ENCODE measurements around the gene CELSR2.
"Not testable (repeated sequence)": the region's sequence is repeated elsewhere in the genome, so short reads cannot be mapped to it uniquely, and the experiment has no call there.

CELSR2 gene, protein sequence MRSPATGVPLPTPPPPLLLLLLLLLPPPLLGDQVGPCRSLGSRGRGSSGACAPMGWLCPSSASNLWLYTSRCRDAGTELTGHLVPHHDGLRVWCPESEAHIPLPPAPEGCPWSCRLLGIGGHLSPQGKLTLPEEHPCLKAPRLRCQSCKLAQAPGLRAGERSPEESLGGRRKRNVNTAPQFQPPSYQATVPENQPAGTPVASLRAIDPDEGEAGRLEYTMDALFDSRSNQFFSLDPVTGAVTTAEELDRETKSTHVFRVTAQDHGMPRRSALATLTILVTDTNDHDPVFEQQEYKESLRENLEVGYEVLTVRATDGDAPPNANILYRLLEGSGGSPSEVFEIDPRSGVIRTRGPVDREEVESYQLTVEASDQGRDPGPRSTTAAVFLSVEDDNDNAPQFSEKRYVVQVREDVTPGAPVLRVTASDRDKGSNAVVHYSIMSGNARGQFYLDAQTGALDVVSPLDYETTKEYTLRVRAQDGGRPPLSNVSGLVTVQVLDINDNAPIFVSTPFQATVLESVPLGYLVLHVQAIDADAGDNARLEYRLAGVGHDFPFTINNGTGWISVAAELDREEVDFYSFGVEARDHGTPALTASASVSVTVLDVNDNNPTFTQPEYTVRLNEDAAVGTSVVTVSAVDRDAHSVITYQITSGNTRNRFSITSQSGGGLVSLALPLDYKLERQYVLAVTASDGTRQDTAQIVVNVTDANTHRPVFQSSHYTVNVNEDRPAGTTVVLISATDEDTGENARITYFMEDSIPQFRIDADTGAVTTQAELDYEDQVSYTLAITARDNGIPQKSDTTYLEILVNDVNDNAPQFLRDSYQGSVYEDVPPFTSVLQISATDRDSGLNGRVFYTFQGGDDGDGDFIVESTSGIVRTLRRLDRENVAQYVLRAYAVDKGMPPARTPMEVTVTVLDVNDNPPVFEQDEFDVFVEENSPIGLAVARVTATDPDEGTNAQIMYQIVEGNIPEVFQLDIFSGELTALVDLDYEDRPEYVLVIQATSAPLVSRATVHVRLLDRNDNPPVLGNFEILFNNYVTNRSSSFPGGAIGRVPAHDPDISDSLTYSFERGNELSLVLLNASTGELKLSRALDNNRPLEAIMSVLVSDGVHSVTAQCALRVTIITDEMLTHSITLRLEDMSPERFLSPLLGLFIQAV (N-terminal part only)

DNA sequence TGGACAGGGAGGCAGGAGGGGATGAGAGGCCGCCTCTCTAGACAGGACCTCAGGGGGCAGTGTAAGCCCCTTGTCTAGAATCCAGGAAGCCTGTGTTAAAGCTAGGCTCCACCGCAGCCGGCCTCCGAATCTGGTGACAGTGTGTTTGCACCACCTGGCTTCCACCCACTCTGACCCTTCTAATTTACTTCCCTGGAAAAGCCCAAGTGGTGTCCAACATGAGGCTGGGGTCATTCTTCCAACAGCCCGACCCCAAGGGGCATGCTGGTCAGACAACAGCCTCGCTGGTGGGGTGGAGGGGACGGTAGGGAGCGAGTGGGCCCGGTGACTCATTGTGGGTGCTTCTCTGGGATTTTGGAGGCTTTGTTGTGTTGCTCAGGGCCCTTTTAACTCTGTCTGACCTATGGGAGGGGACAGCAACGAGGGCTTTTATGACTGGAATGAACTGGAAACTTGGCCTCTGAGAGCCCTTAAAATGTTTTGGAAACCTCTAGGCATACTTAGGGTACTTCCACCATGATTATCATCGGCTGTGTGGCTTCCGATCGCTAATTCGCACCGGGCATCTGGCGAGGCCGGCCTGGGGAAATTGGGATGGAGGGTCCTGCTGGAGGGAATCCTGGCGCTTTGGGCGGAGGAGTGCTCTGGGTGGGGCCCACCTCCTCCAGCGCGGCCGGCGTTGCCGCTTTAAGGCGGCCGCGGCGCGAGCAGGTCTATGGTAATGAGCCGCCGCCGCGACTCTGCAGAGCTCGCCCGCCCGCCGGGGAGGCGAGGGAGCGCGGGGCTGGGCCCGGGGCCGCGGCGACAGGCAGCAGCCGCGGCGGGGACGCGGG, at the start of gene CELSR2:
Gene CELSR2 (plus strand): TSS at position 743 of the 833 bp plus-strand sequence. CDS start 541 bp downstream, outside the sequence.
- peak; percentile 67 for DNase-seq

DNA sequence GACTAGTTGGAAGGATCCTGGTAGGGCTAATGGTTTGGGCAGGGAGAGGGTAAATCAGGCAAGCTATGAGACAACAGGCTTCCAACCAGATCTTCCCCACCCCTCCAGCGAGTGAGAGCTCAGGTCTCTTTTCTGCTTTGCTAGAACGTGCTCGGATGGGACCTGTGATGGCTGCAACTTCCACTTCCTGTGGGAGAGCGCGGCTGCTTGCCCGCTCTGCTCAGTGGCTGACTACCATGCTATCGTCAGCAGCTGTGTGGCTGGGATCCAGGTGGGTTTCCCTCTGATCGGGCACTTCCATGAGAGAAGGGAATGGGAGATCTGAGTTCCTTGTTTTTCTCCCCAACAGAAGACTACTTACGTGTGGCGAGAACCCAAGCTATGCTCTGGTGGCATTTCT, 49.6 kb upstream of the CELSR2 start:
- DNase-seq, result peak; percentile 27

DNA sequence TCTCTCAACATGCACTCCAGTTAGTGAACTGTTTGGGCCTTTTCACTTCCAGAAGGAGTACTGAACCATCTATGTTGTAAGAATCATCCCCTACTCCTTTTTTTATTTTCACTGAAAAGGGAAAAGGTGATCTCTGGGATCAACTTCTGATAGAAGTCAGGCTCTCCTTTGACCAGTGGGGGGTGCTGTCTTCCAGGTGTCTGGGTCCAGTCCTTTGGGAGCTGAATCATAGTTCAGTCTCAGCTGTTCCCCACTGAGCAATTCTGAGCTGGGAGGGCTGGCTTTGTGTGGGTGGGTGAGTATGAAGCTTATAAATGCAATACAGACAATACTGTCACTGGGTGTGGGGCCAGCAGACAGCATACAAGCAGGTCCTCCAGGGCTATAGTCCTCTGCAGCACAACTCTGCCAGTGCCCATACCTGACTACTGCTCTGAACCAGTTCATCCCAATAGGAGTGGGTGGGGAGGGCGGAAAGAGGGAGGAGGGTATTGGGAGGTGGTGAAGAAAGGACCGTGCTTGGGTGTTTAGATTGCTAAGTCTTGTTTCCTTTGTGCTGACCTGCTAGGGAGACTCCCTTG, 48.1 kb upstream of the CELSR2 start:
- DNase-seq, result peak; percentile 40

DNA sequence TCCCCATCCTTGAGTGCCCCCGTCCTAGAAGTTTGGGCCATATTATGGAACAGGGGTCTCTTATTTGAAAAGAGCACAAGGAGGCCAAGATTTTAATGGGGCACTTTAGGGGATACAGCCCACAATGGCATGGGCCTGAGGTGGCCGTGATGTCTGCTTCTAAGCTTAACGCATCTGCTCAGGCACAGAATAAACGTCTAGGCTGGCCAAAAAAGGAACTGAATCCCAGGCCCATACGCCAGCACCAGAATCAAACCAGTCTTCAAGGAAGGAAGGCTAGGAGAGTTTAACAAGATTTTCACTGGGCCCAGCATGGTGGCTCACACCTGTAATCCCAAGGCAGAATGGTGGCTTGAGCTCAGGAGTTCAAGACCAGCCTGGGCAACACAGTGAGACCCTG, 44.9 kb upstream of the CELSR2 start:
- DNase-seq, result no peak

DNA sequence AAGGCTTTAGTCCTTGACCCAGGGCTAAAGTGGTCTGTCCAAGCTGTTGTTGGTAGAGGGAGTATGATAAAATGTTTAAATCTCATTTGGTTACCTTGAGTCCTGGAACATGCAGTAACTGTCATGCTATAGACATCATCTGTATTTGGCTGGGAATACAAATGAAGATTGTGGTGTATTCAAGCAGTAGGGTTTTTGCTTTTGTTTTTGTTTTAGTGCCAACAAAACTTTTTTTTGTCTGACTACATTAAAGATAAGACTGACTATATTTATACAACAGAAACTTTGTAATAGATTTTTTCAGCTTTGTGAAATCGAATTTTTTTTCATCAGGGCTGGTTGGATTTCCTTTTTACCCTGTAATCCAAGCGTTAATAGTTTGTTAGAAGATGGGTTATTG, 43.0 kb upstream of the CELSR2 start:
- DNase-seq, result no peak

DNA sequence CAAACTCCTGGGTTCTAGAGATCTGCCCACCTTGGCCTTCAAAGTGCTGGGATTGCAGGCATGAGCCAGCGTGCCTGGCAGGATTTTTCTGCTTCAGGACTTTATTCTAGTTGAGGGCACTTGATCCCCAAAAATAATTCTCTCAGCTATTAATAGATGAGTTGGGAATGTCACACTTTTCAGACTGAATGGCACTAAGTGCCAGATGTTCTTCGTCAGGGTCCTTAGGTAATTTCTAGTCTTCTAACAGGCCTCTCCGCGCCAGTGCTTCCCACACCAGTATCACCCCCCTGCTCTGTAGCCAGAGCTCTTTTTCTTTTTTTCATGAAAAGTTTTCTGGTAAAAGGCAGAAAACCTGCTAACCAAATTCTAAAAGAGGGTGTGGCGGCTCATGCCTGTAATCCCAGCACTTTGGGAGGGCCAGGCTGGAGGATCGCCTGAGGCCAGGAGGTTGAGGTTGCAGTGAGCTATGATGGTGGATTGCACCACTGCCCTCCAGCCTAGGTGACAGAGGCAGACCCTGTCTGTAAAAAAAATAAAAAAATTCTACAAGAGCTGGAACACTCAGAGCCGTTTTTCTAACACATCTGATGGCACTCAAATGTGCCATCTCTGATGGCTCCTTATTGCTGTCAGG, 41.8 kb upstream of the CELSR2 start:
- DNase-seq, result no peak

DNA sequence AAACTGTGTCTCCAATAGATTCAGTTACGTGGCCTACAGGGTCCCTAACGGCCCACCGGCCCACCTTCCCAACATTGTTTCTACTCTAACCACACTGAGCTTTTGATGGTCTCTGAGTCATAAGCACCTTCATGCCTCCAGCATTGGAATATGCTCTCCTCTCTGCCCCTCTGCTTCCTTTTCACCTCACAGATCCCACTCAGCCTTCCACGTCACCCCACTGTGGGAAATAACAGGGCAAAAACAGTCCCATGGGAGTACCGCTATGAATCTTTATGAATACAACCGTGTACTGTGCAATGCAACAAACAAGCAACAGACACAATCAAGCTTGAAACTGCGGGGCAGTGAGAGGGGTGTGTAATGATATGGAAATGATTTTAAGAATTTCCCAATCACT, 40.9 kb upstream of the CELSR2 start:
- DNase-seq, result no peak

DNA sequence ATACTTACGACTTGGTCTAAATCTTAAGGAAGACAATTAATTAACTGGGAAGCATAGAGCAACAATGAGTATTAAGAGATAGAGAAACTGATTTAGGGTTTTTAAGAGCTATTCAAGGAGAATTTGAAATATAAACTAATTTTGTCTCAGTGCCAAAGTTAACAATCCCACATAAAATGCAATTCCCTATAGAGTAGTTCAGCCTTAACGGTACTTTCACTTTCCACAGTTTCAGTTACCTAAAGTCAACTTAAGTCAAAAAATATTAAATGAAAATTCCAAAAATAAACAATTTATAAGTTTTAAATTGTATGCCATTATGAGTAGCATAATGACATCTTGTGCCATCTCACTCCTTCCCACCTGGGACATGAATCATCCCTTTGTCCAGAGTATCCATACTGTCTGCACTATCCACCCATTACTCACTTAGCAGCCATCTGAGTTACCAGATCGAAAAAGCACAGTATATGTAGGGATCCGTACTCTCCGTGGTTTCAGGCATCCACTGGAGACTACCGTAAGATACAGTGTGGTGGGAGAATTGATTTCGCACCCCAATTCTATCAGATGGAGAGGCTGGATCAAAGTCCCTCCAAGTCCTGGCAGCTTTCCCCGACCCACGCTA, 40.4 kb upstream of the CELSR2 start:
- no peak for DNase-seq

DNA sequence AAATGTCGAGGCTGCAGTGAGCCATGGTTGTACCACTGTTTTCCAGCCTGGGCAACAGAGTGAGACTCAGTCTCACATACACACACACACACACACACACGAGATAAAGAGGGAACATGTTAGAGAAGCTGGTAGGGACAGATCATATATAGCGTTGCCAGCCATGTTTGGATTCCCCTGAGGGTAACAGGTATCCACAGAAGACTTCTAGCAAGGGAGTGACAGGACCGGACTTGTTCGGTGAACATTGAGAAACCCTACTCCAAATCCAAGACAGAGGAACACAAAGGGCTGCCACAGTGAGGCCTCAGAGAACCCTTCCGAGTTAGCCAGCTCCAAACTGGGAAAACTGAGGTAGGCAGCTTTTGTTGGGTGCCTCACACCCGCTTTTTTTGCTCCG, 39.3 kb upstream of the CELSR2 start:
- DNase-seq, result no peak

DNA sequence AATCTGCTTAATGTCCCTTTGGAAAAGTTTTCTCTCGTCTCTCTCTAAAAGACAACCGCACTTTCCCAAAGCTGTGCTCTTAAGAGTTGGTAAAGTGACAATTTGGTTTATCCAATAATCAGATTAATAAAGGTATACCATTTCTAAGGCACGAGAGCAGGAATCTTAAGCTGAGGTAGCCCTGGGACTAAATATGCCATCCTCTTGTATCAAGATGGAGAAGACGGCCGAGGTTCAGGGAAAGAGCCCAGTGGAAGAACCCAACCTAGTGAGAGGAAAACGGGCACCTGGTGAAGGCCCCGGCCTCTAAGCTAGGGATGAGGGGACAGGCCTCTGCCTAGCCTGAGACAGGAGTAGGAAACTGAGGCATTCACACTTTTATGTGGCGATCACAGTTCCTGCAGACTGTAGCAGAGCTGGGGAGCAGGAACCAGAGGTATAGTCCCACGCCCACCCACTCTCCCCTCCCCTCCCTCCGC, 36.0 kb upstream of the CELSR2 start:
- DNase-seq, result no peak

DNA sequence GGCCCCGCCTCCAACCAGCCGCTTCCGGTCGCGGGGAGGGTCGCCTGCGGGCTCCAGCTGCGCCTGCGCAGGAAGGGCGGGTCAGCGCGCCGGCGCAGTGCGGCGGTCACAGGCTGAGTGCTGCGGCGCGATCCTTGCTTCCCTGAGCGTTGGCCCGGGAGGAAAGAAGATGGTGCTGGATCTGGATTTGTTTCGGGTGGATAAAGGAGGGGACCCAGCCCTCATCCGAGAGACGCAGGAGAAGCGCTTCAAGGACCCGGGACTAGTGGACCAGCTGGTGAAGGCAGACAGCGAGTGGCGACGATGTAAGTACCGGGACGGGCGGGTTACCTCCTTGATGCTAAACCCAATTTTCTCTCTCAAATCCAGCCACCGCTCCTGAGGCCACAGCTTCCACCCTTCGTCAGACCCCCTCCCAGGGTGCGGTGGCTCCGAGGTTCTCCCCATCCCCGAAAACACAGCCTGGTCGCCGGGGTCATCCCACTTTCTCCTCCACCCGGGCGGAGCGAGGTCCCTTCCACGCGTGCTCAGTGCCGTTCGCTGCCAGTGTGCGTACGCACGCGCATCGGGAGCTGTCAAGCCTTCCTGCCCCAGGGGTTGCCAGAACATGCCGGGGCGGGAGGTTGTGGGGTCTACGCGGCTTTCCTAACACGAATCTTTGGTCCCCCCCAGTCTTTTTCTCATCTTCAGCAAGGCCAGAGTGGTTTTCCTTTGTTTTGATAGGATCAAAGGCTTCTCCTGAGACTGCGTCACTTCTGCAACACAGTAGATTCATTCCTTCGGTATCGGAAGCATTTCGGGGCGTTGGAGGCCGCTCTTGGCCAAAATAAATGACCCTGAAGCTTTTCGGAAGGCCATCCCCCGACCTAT, 35.3 kb upstream of the CELSR2 start, which contains the start of gene SARS1:
Gene SARS1 (plus strand): TSS at position 95 of the 870 bp plus-strand sequence. CDS start 75 bp downstream, at position 170.
- peak; percentile 93 for DNase-seq

DNA sequence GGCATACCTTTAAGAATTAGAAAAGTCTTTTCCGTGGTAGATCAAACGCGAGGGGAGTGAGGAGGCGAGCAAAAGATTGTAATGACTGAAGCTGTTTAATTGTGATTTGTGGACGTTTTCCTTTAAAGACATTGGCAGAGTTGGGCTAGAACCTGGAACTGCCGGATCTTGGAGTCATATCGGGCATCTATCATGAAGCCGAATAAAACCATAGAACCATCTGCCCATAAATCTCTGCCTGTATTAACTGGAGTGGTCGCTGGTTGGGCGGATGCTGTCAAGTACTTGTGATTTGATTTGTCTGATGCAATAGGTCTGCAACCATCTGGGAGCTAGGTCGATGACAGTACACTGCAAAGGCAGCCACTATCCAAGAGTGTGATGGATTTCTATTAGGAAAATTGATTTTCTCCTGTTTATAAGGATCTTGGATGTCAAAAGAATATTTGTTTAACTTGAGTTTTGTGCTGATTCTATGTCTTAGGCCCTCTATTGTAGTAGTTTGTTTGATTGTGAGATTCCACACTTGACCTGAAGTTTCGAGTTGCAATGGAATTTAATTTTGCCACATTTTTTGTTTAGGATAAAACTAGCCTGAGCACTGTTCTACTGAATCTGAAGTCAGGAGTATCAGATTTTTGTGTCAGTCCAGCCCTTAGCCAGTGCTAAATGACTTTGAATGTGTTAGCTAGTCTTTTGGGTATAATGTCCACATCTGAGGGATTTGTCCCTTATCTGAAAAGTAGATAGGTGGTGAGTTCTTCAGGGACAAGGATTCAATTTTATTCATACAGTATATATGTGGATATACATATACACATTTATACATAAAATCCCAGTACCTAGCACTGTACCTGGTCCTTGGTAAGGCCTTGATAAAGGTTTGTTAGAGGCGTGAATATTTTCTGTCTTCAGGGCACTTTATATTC, 34.4 kb upstream of the CELSR2 start:
- DNase-seq, result peak; percentile 40

DNA sequence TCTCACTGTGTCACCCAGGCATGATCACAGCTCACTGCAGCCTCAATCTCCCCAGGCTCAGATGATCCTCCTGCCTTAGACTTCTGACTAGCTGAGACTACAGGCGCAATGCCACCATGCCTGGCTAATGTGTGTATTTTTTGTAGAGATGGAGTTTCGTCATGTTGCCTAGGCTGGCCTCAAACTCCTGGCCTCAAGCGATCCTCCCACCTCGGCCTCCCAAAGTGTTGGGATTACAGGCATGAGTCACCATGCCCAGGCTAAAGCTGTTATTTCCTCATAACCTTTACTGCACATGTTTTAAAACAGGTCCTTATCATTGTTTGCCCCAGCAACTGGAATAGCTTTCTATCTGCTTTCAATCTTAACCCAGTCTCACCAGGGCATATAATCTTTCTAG, 32.7 kb upstream of the CELSR2 start:
- DNase-seq, result no peak

DNA sequence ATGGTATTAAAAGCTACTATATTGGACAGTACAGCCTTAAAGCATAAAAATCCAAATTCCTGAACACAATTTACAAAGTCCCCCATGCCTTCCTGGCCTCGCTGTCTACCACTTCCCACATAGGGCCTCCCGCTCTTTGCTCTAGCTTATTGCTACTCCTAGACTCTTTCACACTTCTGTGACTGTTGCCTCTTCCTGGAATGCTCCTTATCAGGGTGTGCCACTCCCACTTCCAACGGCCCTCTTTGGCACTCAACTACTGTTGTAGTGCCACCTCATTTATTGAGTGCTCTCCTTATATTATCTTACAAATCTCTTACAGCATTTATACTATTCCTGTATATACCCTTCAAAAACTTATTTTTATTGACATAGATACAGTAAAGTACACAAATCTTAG, 30.8 kb upstream of the CELSR2 start:
- no peak for DNase-seq

DNA sequence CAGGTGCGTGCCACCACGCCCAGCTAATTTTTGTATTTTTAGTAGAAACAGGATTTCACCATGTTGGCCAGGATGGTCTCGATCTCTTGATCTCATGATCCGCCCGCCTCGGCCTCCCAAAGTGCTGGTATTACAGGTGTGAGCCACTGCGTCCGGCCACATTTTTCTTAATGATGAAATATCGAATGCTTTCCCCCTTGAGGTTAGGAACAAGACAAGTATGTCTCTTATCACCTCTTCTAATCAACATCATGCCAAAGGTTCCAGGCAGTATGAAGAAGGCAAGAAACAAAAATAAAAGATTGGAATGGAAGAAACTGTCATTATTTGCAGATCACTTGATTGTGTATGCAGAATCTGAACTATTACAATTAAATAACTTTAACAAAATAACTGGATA, 28.1 kb upstream of the CELSR2 start:
- DNase-seq, result not testable (repeated sequence)

DNA sequence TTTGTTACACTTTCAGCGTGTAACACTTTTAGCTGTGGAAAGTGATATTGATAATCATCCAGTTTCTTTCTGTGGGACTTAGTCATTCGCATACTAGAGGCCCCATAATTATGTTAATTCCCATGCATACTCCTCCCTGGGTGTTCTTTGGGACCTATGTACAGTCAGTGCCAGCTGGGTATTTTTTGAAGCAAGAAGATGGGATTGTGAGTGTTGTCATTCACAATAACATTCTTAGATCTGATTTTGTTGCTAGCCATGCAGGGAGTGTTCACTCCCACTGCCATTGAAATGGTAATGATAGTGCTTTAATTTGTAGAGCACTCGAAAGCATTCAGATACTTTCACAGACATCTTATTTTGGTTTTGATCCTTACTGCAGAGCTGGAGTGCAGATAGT, 24.0 kb upstream of the CELSR2 start:
- DNase-seq, result no peak

DNA sequence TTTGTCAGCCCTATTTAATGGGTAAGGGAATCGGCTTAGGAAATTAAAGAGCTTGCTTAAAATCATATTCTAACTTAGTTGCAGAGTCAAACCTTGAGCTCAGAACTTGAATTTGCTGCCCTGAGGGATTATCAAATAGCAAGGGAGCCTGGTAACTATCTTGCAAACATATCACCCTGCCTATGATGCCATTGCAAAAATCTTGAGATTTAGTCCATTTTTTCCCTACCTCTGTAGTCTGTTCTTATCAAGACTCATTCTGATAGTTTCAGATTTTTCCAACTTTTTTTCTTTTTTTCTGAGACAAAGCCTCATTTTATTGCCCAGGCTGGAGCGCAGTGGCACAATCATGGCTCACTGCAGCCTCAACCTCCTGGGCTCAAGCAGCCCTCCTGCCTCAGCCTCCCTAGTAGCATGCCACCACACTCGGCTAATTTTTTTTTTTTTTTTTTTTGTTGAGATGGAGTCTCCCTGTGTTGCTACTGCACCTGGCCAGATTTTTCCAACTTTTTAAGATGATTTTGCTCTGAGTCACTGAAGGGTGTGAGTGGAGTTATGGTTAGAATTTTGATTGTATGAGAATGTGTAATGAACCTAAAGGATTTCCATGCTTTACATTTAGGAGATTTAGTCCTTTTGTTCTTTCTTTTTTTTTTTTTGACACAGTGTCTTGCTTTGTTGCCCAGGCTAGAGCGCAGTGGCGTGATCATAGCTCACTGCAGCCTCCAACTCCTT, 23.5 kb upstream of the CELSR2 start:
- DNase-seq, result no peak

DNA sequence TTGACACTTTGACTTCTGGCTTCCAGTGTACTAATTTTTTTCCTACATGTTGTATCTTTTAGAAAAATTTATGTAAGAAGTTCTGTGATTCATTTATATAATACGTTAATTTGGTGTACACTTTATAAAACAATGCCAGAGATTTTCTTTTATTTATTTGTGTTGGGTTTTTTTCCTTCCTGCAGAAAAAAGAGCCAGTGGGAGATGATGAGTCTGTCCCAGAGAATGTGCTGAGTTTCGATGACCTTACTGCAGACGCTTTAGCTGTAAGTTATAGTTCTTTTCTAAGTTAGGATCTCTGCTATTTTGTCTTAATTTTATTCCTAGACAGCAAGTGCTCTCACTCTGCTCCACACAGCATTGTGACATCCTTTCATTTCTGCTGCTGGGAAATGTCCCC, 21.2 kb upstream of the CELSR2 start:
- no peak for DNase-seq
